Neural progenitor cell (in vitro differentiated cells): ENCODE data around the gene CBL.

Experiments used
- CTCF ChIP-seq: fragments of 200-600 bp; sonication (generic); IDR thresholded peaks from 2 replicates; pipeline ENCODE4 v1.5.1; 2017; ENCODE audit warnings: antibody characterized with exemption, mild to moderate bottlenecking
- EZH2phosphoT487 ChIP-seq: fragments of 200-600 bp; sonication (generic); IDR thresholded peaks from 2 replicates; pipeline ENCODE4 v1.6.1; 2017; ENCODE audit warnings: antibody characterized with exemption

- no peak for TF ChIP-seq CTCF
- TF ChIP-seq EZH2phosphoT487 = no peak
Measured at GRCh38 chr11:119169282-119169719, 36.8 kb upstream of the CBL start.
